CD4-positive, alpha-beta T cell (primary cell): ENCODE results near the gene CERK. TPM values are rescaled to one million over a fixed set of nuclear protein-coding genes. Genes with fewer than 3 reads are reported as not detected.

Experiments
- ATAC-seq: fragments of 200-7000 bp; cut with Tn5 transposase; one replicate; pipeline ENCODE4 v1.10.0; 2022; ENCODE audit warnings: mild to moderate bottlenecking; ENCODE audit not compliant: poor library complexity
- CTCF ChIA-PET: fragments of 350-600 bp; sonication (Branson Sonifier 250); formaldehyde crosslinking; loops from one replicate; lab custom pipeline; 2021; ENCODE audit warnings: antibody characterized with exemption, inconsistent platforms; lab: Charles Lee
- POLR2A ChIA-PET: fragments of 350-600 bp; sonication (Branson Sonifier 250); formaldehyde crosslinking; loops from one replicate; lab custom pipeline; 2021; ENCODE audit warnings: antibody characterized with exemption, inconsistent platforms; lab: Charles Lee
- DNase-seq, 14 experiments: peaks; one replicate each; pipeline ENCODE4 v3.0.0-alpha.2; 2013 to 2020; ENCODE audit warnings: mixed read lengths in 2 of 14
- H3K27ac ChIP-seq, 2 donors: one replicate each; pipeline versions ENCODE4 v1.5.1 to v1.7.0; 2013; ENCODE audit warnings: low read length in 2 of 2, low read depth in 1 of 2, mild to moderate bottlenecking in 1 of 2
- H3K27me3 ChIP-seq, 2 experiments: 1 replicate in 1 of 2; 2 replicates in 1 of 2; pipeline versions ENCODE4 v1.6.1 to v1.7.0; 2013; ENCODE audit warnings: low read length in 2 of 2, control low read depth in 1 of 2, mild to moderate bottlenecking in 1 of 2, moderate library complexity in 1 of 2; ENCODE audit not compliant: insufficient read depth in 2 of 2, control insufficient read depth in 1 of 2
- H3K36me3 ChIP-seq: one replicate; pipeline ENCODE4 v1.6.1; 2013; ENCODE audit warnings: low read length, control low read depth; ENCODE audit not compliant: insufficient read depth
- H3K4me1 ChIP-seq: one replicate; pipeline ENCODE4 v1.6.1; 2013; ENCODE audit warnings: low read length, control low read depth; ENCODE audit not compliant: insufficient read depth
- H3K4me3 ChIP-seq: one replicate; pipeline ENCODE4 v1.5.1; 2013; ENCODE audit warnings: mild to moderate bottlenecking, low read length, moderate library complexity
- H3K9me3 ChIP-seq, 2 experiments: 1 replicate in 1 of 2; 2 replicates in 1 of 2; pipeline versions ENCODE4 v1.6.1 to v1.7.0; 2013; ENCODE audit warnings: low read length in 2 of 2, mild to moderate bottlenecking in 2 of 2, control low read depth in 1 of 2, moderate library complexity in 1 of 2; ENCODE audit not compliant: control insufficient read depth in 1 of 2, insufficient read depth in 1 of 2
- H3K27ac Mint-ChIP-seq: one replicate; pipeline ENCODE4 v1.8.0; 2020; ENCODE audit warnings: mixed read lengths
- H3K27me3 Mint-ChIP-seq: one replicate; pipeline ENCODE4 v1.8.0; 2021; ENCODE audit warnings: mixed read lengths
- H3K36me3 Mint-ChIP-seq: one replicate; pipeline ENCODE4 v1.8.0; 2021; ENCODE audit warnings: low read depth, mixed read lengths
- H3K4me1 Mint-ChIP-seq: one replicate; pipeline ENCODE4 v1.8.0; 2021; ENCODE audit warnings: low read depth, mixed read lengths
- H3K4me3 Mint-ChIP-seq: one replicate; pipeline ENCODE4 v1.8.0; 2020; ENCODE audit warnings: mild to moderate bottlenecking, mixed read lengths
- H3K9me3 Mint-ChIP-seq: one replicate; pipeline ENCODE4 v1.8.0; 2020; ENCODE audit warnings: mixed read lengths
- CTCF ChIP-seq: fragments of 200-600 bp; IDR thresholded peaks from one replicate; pipeline ENCODE4 v1.8.0; 2022; ENCODE audit warnings: antibody characterized with exemption, mild to moderate bottlenecking
- intact Hi-C, 2 experiments: fragments of 100-400 bp; cut with DNase I in 1 of 2; cut with micrococcal nuclease in 1 of 2; formaldehyde crosslinking; loops; one replicate each; pipeline versions ENCODE4 v1.15.1 to v1.9.0; 2023 to 2025; cut with DNase I, micrococcal nuclease
- total RNA-seq, 174 experiments: library from RNA in 2 of 174; stranded (reverse) in 2 of 174; gene quantifications; one replicate each; pipeline ENCODE4 v1.2.3 and lab custom pipeline; 2021 to 2026

The CERK gene
- total RNA-seq, 2 experiments from 2014 or later: 84.6 to 88.5 TPM

- POLR2A ChIA-PET: no interaction called here
- H3K27me3 ChIP-seq: no peaks in the 10 kb centered on the region
- H3K27ac ChIP-seq: no peak overlapping the region
- intact Hi-C loops: loop anchor here (2.0 to 5.0 kb wide), 2 partner anchors 63 kb away; partner anchors contain the start of gene CERK (in 1 of the 2)
- DNase-seq (no peak), ATAC-seq (no peak)
- no peak for TF ChIP-seq CTCF
- Mint-ChIP-seq H3K4me3 (peak overlapping the region; percentile 86), H3K36me3 (peaks cover 6% of the 10 kb centered on the region), H3K9me3 (no peaks in the 10 kb centered on the region), H3K27ac (peak overlapping the region; percentile 98), H3K4me1 (peaks cover 21% of the 10 kb centered on the region), H3K27me3 (no peaks in the 10 kb centered on the region)
- no peaks in the 10 kb centered on the region for H3K9me3 ChIP-seq
- no peak overlapping the region for H3K4me3 ChIP-seq
- CTCF ChIA-PET: no interaction called here
- peaks cover 54% of the 10 kb centered on the region for H3K4me1 ChIP-seq
- H3K36me3 ChIP-seq: peaks cover 7% of the 10 kb centered on the region
Measured at GRCh38 chr22:46675479-46675878, 62.6 kb downstream of the CERK start.

GRCh38 chr22:46674906-46675305, 63.1 kb downstream of the CERK start:
- H3K9me3 Mint-ChIP-seq: no peaks in the 10 kb centered on the region
- DNase-seq (peak in 3 of 14 experiments; percentile 6 to 23 (median 17)), ATAC-seq (no peak)
- intact Hi-C loops: loop anchor here (1.0 to 5.0 kb wide), 8 partner anchors 15 to 127 kb away; partner anchors contain the start of genes CERK (in 1 of the 2) and TBC1D22A (in 1 of the 2)
- Histone ChIP-seq H3K27me3 (no peaks in the 10 kb centered on the region), H3K9me3 (no peaks in the 10 kb centered on the region), H3K4me1 (peaks cover 54% of the 10 kb centered on the region), H3K4me3 (peak overlapping the region; percentile 60), H3K36me3 (peaks cover 7% of the 10 kb centered on the region), H3K27ac (peak overlapping the region; percentile 34 to 57)
- H3K27me3 Mint-ChIP-seq: no peaks in the 10 kb centered on the region
- peak overlapping the region; percentile 98 for H3K27ac Mint-ChIP-seq
- CTCF ChIA-PET: no interaction called here
- H3K4me3 Mint-ChIP-seq: peak overlapping the region; percentile 86
- TF ChIP-seq CTCF: no peak
- POLR2A ChIA-PET: no interaction called here
- peaks cover 6% of the 10 kb centered on the region for H3K36me3 Mint-ChIP-seq
- peaks cover 21% of the 10 kb centered on the region for H3K4me1 Mint-ChIP-seq

- H3K9me3 Mint-ChIP-seq: no peaks in the 10 kb centered on the region
- CTCF ChIA-PET: interaction anchor here (1.2 kb wide), 1 partner anchor 111 kb away, joined by 6 read pairs; no protein-coding TSS in a partner anchor
- H3K27ac Mint-ChIP-seq: peak overlapping the region; percentile 98
- H3K27me3 Mint-ChIP-seq: no peaks in the 10 kb centered on the region
- H3K4me1 ChIP-seq: peaks cover 54% of the 10 kb centered on the region
- POLR2A ChIA-PET: no interaction called here
- intact Hi-C loops: loop anchor here (1.0 to 5.0 kb wide), 7 partner anchors 14 to 128 kb away; partner anchors contain the start of genes CERK (in 1 of the 2) and TBC1D22A (in 1 of the 2)
- H3K27me3 ChIP-seq: no peaks in the 10 kb centered on the region
- ATAC-seq (peak; percentile 88), DNase-seq (peak; percentile 64 to 95 (median 86))
- H3K36me3 ChIP-seq: peaks cover 7% of the 10 kb centered on the region
- peak overlapping the region; percentile 60 for H3K4me3 ChIP-seq
- TF ChIP-seq CTCF: no peak
- no peaks in the 10 kb centered on the region for H3K9me3 ChIP-seq
- peaks cover 6% of the 10 kb centered on the region for H3K36me3 Mint-ChIP-seq
- H3K27ac ChIP-seq: peak overlapping the region; percentile 34 to 57
- peaks cover 21% of the 10 kb centered on the region for H3K4me1 Mint-ChIP-seq
- H3K4me3 Mint-ChIP-seq: peak overlapping the region; percentile 86
Measured at GRCh38 chr22:46674367-46674781, 63.7 kb downstream of the CERK start.
